ENCODE results near the gene ZC3HAV1. TPM values are rescaled to one million over a fixed set of nuclear protein-coding genes. Genes with fewer than 3 reads are reported as not detected.
A peak's percentile ranks its signal among the peaks of the same experiment; 100 is the strongest.

ZC3HAV1 gene
- total and polyA plus RNA-seq, 2 of the 4 experiments (the other 2 are of a cell fraction): 9.9 to 22.4 TPM

DNA sequence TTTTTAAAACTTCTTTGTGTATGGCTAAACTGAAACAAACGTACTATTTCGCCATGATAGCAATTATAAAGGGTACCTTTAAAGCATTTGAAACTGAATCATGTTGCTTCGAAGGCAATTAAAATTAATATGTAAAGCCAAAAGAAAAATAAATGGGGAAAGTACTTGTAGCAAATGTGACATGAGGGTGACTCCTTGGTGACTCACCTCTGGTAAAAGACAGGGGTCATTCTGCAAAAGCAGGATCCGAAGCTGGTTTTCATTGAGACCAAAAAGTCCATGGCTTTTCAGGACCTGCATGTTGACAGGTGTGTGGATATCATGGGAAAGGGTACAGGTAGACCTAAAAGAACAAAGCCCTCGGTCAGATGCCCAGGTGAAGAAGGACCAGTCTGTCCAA lies 75.2 kb downstream of the ZC3HAV1 start:
- Histone ChIP-seq H3K4me3 (ENCODE audit: insufficient read depth, low read depth, low read length) (no peak overlapping the region), H3K9me1 (ENCODE audit: insufficient read depth, low read length) (peaks cover 17% of the 10 kb centered on the region), H2BK120ac (ENCODE audit: low read depth, low read length) (no peak overlapping the region), H2BK5ac (ENCODE audit: low read depth, low read length, poor library complexity, severe bottlenecking) (no peak overlapping the region), H4K91ac (ENCODE audit: insufficient read depth, low read depth, low read length) (no peak overlapping the region), H2BK20ac (ENCODE audit: low read depth, low read length) (no peak overlapping the region), H4K20me1 (ENCODE audit: insufficient read depth, low read length) (peaks cover 16% of the 10 kb centered on the region), H4K5ac (ENCODE audit: low read depth, low read length) (no peak overlapping the region), H3K4me2 (ENCODE audit: low read depth, low read length) (peak overlapping the region; percentile 88), H3K4ac (ENCODE audit: low read depth, low read length) (0 out of 2 replicates have a peak overlapping the region, but pooled peaks have one; percentile 12), H3K9me3 (ENCODE audit: control insufficient read depth, insufficient read depth, low read length) (no peaks in the 10 kb centered on the region), H3K56ac (ENCODE audit: extremely low read depth, insufficient read depth, low read length) (no peak overlapping the region), H2AK5ac (ENCODE audit: low read depth, low read length) (no peak overlapping the region), H3K27ac (ENCODE audit: insufficient read depth, low read length) (no peak overlapping the region), H3K14ac (replicated peaks; ENCODE audit: low read depth, low read length) (peak overlapping the region; percentile 60; the same call in 1 of the 2 replicates), H3K79me1 (ENCODE audit: low read depth in 1 of 2, low read length in 2 of 2) (peaks cover 16 to 52% of the 10 kb centered on the region in 2 experiments), H3K36me3 (ENCODE audit: control insufficient read depth, insufficient read depth, low read length) (peaks cover 23% of the 10 kb centered on the region), H3K27me3 (ENCODE audit: control insufficient read depth, insufficient read depth, low read length) (no peaks in the 10 kb centered on the region), H2AFZ (replicated peaks; ENCODE audit: low read length, poor library complexity) (no peak overlapping the region), H3K4me1 (ENCODE audit: control insufficient read depth, insufficient read depth, low read length) (peaks cover 8% of the 10 kb centered on the region), H4K8ac (ENCODE audit: low read depth in 2 of 2, low read length in 2 of 2) (no peak overlapping the region), H3K9ac (ENCODE audit: low read depth, low read length) (peak overlapping the region; percentile 70; the same call in 1 of the 2 replicates), H2BK15ac (ENCODE audit: low read depth, low read length) (no peak overlapping the region), H2AK9ac (replicated peaks; ENCODE audit: low read depth, low read length, poor library complexity) (peak overlapping the region; percentile 38), H3K23ac (ENCODE audit: low read depth, low read length) (peak overlapping the region; percentile 10; the same call in 1 of the 2 replicates), H3K18ac (ENCODE audit: low read depth, low read length) (no peak overlapping the region)
- ChIA-PET CTCF (no interaction called here), POLR2A (ENCODE audit: unreplicated experiment) (no interaction called here)
- ATAC-seq (ENCODE audit: low read depth) (no peak), DNase-seq (peak; percentile 45)
- in situ Hi-C loops (cut with MboI; ENCODE audit: low sequenced_read_pairs) (no loop called here), dilution Hi-C loops (cut with HindIII; ENCODE audit: low sequenced_read_pairs, unreplicated experiment) (no loop called here), intact Hi-C loops (cut with micrococcal nuclease) (no loop called here)
- TF ChIP-seq, protein P1, sequence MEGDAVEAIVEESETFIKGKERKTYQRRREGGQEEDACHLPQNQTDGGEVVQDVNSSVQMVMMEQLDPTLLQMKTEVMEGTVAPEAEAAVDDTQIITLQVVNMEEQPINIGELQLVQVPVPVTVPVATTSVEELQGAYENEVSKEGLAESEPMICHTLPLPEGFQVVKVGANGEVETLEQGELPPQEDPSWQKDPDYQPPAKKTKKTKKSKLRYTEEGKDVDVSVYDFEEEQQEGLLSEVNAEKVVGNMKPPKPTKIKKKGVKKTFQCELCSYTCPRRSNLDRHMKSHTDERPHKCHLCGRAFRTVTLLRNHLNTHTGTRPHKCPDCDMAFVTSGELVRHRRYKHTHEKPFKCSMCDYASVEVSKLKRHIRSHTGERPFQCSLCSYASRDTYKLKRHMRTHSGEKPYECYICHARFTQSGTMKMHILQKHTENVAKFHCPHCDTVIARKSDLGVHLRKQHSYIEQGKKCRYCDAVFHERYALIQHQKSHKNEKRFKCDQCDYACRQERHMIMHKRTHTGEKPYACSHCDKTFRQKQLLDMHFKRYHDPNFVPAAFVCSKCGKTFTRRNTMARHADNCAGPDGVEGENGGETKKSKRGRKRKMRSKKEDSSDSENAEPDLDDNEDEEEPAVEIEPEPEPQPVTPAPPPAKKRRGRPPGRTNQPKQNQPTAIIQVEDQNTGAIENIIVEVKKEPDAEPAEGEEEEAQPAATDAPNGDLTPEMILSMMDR (conservative IDR thresholded peaks at IDR 0.05; ENCODE audit: low read depth, low read length): no peak
- no peak for TF ChIP-seq MXI1 (IDR thresholded peaks at IDR 0.05; ENCODE audit: borderline replicate concordance, low read depth, low read length)
- TF ChIP-seq BHLHE40 (IDR thresholded peaks at IDR 0.05; ENCODE audit: low read depth, low read length): no peak
- no peak for TF ChIP-seq RFX5 (IDR thresholded peaks at IDR 0.05; ENCODE audit: low read depth, low read length)
- TF ChIP-seq CEBPB (IDR thresholded peaks at IDR 0.05; ENCODE audit: low read depth, low read length): no peak
- no peak for TF ChIP-seq SMC3 (IDR thresholded peaks at IDR 0.05; ENCODE audit: low read depth, low read length)
- TF ChIP-seq MAFK (IDR thresholded peaks at IDR 0.05; ENCODE audit: low read depth, low read length): no peak
- no peak for TF ChIP-seq USF2 (IDR thresholded peaks at IDR 0.05; ENCODE audit: low read depth, low read length)
- 64% methylated on average over 2 of the region's 5 CpGs; no CpG with 5 or more reads in 1 of the 2 experiments for WGBS, 2 experiments (ENCODE audit: extremely low coverage in 2 of 2, insufficient read length in 1 of 2)
- BruUV-seq (replicated peaks): no TSS peak
